NOMO-1 treated with dmso at 0.1 percent for 144 hours (cell line): ENCODE results near the gene APOL3.
A peak's percentile ranks its signal among the peaks of the same experiment; 100 is the strongest.
"Not testable (repeated sequence)": the region's sequence is repeated elsewhere in the genome, so short reads cannot be mapped to it uniquely, and the experiment has no call there.

ENCODE experiments used
- DNase-seq: peaks from one replicate; lab custom pipeline; 2025; ENCODE audit not compliant: unreplicated experiment; lab: John Stamatoyannopoulos, UW

APOL3 gene

GRCh38 chr22:36193171-36193570 lies 32.6 kb upstream of the APOL3 start:
- DNase-seq: no peak

GRCh38 chr22:36192542-36192941 lies 32.0 kb upstream of the APOL3 start:
- DNase-seq: no peak

GRCh38 chr22:36191106-36191836 lies 30.7 kb upstream of the APOL3 start:
- DNase-seq: no peak

GRCh38 chr22:36187862-36188261 lies 27.3 kb upstream of the APOL3 start:
- not testable (repeated sequence) for DNase-seq

- no peak for DNase-seq
Measured at GRCh38 chr22:36185828-36186624, 25.5 kb upstream of the APOL3 start.

- DNase-seq: no peak
Measured at GRCh38 chr22:36184433-36185025, 24.0 kb upstream of the APOL3 start.

- DNase-seq: no peak
Measured at GRCh38 chr22:36183446-36183845, 22.9 kb upstream of the APOL3 start.

GRCh38 chr22:36182857-36183256 lies 22.3 kb upstream of the APOL3 start:
- DNase-seq: no peak

GRCh38 chr22:36182056-36182455 lies 21.5 kb upstream of the APOL3 start:
- DNase-seq: no peak

- no peak for DNase-seq
Measured at GRCh38 chr22:36180928-36181327, 20.4 kb upstream of the APOL3 start.

- peak; percentile 33 for DNase-seq
Measured at GRCh38 chr22:36180038-36180880, 19.7 kb upstream of the APOL3 start.

GRCh38 chr22:36177160-36177559 lies 16.6 kb upstream of the APOL3 start:
- no peak for DNase-seq

- no peak for DNase-seq
Measured at GRCh38 chr22:36175892-36176291, 15.3 kb upstream of the APOL3 start.

- no peak for DNase-seq
Measured at GRCh38 chr22:36171941-36172340, 11.4 kb upstream of the APOL3 start.

GRCh38 chr22:36166518-36167220 lies 6.1 kb upstream of the APOL3 start:
- no peak for DNase-seq

GRCh38 chr22:36166086-36166485 lies 5.5 kb upstream of the APOL3 start:
- no peak for DNase-seq

- DNase-seq: no peak
Measured at GRCh38 chr22:36165141-36165540, 4.6 kb upstream of the APOL3 start.

- peak; percentile 81 for DNase-seq
Measured at GRCh38 chr22:36164621-36165020, 4.1 kb upstream of the APOL3 start.

- DNase-seq: no peak
Measured at GRCh38 chr22:36163497-36163896, 2.9 kb upstream of the APOL3 start.
